HG02884 (cell line): ENCODE results near the gene FAM13A.

ENCODE experiments used
- ATAC-seq: cut with Tn5 transposase; IDR thresholded peaks from one replicate; pipeline ENCODE4 v1.9.1; 2021; ENCODE audit warnings: mild to moderate bottlenecking, moderate library complexity; ENCODE audit not compliant: unreplicated experiment

The FAM13A gene

GRCh38 chr4:88730811-88731210, 326.2 kb downstream of the FAM13A start:
- no peak for ATAC-seq

GRCh38 chr4:88729146-88729760, 327.7 kb downstream of the FAM13A start:
- no peak for ATAC-seq

- ATAC-seq, result no peak
These were observed 328.8 kb downstream of the FAM13A start for GRCh38 chr4:88728146-88728545.

GRCh38 chr4:88725986-88726385, 331.0 kb downstream of the FAM13A start:
- no peak for ATAC-seq

GRCh38 chr4:88725143-88725542, 331.8 kb downstream of the FAM13A start:
- no peak for ATAC-seq

- ATAC-seq, result no peak
These were observed 332.6 kb downstream of the FAM13A start for GRCh38 chr4:88724406-88724805.

- ATAC-seq, result no peak
These were observed 334.2 kb downstream of the FAM13A start for GRCh38 chr4:88722828-88723227.

- no peak for ATAC-seq
These were observed 334.7 kb downstream of the FAM13A start for GRCh38 chr4:88722276-88722780.

GRCh38 chr4:88720451-88721428, 336.2 kb downstream of the FAM13A start:
- no peak for ATAC-seq

GRCh38 chr4:88719381-88719780, 337.6 kb downstream of the FAM13A start:
- ATAC-seq, result no peak

GRCh38 chr4:88718098-88718497, 338.9 kb downstream of the FAM13A start:
- ATAC-seq, result no peak

- no peak for ATAC-seq
These were observed 343.2 kb downstream of the FAM13A start for GRCh38 chr4:88713782-88714181.

- ATAC-seq, result no peak
These were observed 347.0 kb downstream of the FAM13A start for GRCh38 chr4:88709989-88710388.

GRCh38 chr4:88706574-88706973, 350.4 kb downstream of the FAM13A start:
- ATAC-seq, result no peak

GRCh38 chr4:88705805-88706492, 351.0 kb downstream of the FAM13A start:
- no peak for ATAC-seq

GRCh38 chr4:88705223-88705622, 351.8 kb downstream of the FAM13A start:
- ATAC-seq, result no peak

- ATAC-seq, result no peak
These were observed 354.2 kb downstream of the FAM13A start for GRCh38 chr4:88702782-88703181.

GRCh38 chr4:88698519-88698918, 358.5 kb downstream of the FAM13A start:
- ATAC-seq, result no peak

- peak; percentile 94 for ATAC-seq
These were observed 359.2 kb downstream of the FAM13A start, which contains the start of gene NAP1L5 for GRCh38 chr4:88697588-88698329. TSS of gene NAP1L5 (minus strand) at chr4:88697829. CDS start at chr4:88697754, 75 bp downstream.

GRCh38 chr4:88697141-88697540, 359.8 kb downstream of the FAM13A start:
- ATAC-seq, result no peak
